GM19397 (cell line): ENCODE measurements around the gene BTBD16.

Experiments used
- ATAC-seq: cut with Tn5 transposase; IDR thresholded peaks from one replicate; pipeline ENCODE4 v1.9.1; 2021; ENCODE audit warnings: mild to moderate bottlenecking, moderate library complexity; ENCODE audit not compliant: unreplicated experiment

BTBD16 gene

GRCh38 chr10:122246830-122247520 lies 24.1 kb upstream of the BTBD16 start:
- no peak for ATAC-seq

- no peak for ATAC-seq
Observed at GRCh38 chr10:122248356-122249302, 22.5 kb upstream of the BTBD16 start.

DNA sequence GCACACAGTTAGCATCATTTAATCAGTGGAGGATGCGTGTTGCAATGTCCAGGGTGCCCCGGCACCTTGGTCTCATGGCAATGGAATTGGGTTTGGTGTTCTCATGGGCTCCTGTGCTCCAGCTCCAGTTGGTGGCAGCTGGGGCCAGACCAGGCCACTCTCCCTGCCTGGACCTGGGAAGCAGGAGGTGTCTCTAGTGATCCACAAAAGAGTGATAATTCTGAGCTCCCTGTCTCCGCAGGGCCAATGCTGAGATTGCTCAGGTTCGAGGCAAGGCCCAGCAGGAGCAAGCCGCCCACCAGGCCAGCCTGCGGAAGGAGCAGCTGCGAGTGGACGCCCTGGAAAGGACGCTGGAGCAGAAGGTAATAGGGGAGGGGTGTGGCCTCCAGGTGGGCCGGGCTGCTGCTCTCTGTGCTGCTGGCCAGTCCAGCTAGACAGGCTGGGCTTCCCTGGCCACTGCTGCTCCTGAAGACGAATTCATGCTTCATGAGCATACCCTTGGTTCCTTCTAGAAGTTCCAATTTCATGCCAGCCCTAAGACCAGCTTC lies 21.7 kb upstream of the BTBD16 start:
- ATAC-seq, result no peak

DNA sequence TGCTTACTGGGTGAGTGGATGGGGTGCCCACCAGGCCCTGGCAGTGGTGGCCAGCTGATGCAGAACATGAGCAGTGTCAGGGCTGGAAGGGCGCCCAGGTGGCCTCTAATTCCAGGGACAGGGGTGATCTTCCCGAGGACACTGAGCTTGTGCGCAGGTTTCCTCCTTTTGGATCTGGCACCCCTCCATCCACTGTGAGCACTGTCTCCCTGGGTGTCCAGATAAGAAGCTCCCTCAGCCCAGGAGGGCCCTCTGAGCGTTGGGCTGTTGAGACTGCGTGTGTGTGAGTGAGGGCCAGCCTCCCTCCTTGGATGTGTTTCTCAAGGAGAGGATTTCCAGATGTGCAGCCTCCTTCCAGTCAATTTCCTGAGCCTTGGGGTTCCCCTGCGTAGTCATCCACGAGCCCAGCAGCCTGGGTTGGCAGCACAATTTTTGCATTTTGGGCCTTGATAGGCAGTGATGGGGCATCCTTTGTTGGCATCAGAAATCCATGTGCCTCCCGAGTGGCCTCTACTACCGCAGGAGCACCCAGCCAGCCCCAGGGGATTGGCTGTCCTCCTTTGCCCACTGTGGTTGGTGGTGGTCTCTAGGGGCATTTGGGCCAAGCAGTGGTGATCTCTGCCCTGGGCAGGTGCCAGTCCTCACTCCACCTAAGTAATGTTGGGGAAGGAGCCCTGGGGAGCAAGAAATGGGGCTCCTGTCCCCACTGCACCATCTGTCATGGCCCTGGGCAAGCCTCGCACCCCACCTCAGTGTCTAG lies 20.9 kb upstream of the BTBD16 start:
- no peak for ATAC-seq

GRCh38 chr10:122251459-122252255 lies 19.4 kb upstream of the BTBD16 start:
- no peak for ATAC-seq

DNA sequence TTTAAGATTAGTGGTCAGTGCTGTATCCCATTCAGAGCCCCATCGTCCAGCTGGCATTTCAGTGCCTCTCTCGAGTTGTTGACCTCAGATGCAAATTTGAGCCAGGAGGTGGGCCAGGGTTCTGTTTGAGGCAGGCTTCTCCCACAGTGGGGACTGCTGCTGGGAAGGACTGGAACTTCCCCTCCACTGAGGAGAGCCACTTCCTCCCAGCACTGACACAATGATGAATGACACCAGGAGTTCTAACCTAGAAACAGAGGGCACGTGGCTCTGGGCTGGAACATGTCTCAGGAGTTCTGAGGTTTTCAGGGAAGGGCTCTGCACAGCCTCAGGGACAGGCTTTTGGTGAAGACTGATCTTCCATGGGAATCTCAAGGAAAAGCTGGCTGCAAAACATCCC lies 18.3 kb upstream of the BTBD16 start:
- ATAC-seq, result no peak

- ATAC-seq, result no peak
Observed at GRCh38 chr10:122253605-122254004, 17.5 kb upstream of the BTBD16 start.

DNA sequence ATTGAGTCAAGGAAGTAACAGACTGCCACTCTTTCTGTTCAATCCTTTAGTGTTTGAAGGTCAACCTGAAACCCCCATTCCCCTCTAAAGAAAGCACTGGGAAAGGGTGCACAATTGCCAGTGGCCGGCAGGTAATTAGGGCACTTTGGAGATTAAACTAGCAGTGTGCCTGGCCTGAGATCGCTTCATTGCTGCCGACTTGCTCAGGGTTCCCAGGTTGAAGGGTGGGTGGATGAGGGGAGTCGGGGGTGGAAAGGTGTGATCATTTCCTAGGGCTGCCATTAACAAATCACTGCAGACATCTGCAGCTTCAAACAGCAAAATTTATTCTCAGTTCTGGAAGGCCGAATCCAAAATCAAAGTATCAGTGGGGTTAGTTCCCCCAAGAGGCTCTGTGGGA lies 16.3 kb upstream of the BTBD16 start:
- ATAC-seq, result no peak

- ATAC-seq, result no peak
Observed at GRCh38 chr10:122255509-122256301, 15.4 kb upstream of the BTBD16 start.

DNA sequence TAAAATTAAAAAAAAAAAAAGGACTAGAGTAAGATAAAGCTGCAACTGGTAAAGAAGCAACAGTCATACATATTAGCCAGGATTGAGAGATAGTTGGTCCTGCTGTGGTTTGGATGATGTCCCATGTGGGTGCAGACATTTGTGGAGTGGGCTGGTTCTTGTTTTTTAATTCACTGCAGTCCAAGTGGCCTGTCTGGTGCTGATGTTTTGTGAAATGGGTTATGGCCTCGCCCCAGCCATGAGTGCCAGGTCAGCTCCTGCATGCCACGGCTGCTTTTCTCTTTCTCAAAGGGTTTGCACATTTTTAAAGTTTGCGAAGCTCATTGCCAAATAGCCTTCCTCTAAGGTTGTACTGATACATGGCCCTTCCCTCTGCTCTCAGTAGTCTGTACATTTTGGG lies 14.1 kb upstream of the BTBD16 start:
- no peak for ATAC-seq

- no peak for ATAC-seq
Observed at GRCh38 chr10:122258136-122259074, 12.7 kb upstream of the BTBD16 start.

DNA sequence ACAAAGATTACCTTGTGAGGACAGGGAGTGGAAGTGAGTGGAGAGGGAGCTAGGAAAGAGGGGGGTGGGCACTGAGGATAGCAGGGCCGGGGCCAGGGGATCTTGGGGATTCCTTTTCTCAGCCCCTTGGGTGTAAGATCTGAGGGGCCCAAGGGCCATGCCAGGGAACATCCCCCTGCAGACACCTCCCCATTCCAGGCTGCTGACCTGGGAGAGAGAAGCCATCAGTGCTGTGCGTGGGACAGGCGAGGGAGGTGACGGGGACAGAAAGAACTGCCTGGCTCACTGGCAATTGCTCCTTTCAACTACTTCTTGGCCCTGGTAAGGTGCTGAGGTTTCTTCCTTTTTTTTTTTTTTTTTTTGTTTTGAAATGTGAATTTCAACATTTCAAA lies 12.0 kb upstream of the BTBD16 start:
- ATAC-seq, result no peak

DNA sequence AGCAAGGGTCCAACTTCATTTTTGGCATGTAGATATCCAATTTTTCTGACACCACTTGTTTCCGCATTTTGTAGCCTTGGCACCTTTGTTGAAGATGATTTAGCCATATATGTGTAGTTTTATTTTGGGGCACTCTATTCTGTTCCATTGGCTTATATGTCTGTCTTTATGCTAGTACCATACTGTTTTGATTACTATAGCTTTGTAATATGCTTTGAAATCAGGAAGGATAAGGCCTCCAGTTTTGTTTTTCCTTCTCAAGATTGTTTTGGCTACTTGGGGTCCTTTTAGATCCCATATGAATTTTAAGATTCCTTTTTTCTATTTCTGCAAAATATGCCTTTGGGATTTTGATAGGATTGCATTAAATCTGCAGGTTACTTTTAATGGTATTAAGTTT lies 9.5 kb upstream of the BTBD16 start:
- ATAC-seq, result no peak

GRCh38 chr10:122263971-122264370 lies 7.1 kb upstream of the BTBD16 start:
- no peak for ATAC-seq

GRCh38 chr10:122264436-122264835 lies 6.7 kb upstream of the BTBD16 start:
- no peak for ATAC-seq

DNA sequence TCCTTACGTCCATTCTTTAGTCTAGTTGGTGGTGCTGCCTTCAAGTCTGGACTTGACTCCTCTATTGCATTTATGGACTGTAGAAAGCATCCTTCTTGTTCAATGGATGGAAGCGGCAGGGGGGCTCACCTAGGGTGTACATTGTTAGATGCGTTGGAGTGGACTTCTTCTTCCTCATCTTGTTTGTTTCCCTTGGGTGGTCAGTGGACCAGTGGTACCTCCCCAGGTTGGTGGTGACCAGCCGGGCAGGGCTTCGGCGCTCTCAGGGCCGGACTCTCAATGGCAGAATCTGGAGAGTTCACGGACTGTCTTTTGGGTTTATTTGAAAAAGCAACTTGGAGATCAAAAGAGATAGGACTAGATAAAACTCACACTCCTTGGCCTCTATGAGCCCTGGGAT lies 6.2 kb upstream of the BTBD16 start:
- no peak for ATAC-seq

DNA sequence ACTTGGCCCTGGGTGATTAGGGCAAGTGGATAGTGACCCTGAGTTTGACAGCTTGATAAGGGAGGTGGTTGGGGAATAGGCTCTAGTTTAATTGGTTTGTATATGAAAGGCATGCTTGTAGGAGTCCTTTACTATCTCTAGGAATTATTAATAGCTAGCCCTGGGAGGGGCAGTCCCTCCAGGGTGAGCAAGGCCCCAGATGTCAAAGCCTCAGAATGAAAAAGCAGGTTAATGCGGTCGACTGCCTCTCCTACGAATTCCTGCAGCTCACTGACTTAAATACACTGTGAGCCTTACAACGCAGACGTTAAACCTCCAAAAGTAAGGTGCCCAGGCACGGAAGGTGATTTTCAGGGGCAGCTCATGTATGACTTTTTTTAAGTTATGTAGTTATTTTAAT lies 5.2 kb upstream of the BTBD16 start:
- ATAC-seq, result no peak
